ENCODE results near the gene AVL9. TPM values are rescaled to one million over a fixed set of nuclear protein-coding genes. Genes with fewer than 3 reads are reported as not detected.
A peak's percentile ranks its signal among the peaks of the same experiment; 100 is the strongest.

Gene AVL9
- total RNA-seq, 1 donor from 2014 or later: 35.2 TPM

DNA sequence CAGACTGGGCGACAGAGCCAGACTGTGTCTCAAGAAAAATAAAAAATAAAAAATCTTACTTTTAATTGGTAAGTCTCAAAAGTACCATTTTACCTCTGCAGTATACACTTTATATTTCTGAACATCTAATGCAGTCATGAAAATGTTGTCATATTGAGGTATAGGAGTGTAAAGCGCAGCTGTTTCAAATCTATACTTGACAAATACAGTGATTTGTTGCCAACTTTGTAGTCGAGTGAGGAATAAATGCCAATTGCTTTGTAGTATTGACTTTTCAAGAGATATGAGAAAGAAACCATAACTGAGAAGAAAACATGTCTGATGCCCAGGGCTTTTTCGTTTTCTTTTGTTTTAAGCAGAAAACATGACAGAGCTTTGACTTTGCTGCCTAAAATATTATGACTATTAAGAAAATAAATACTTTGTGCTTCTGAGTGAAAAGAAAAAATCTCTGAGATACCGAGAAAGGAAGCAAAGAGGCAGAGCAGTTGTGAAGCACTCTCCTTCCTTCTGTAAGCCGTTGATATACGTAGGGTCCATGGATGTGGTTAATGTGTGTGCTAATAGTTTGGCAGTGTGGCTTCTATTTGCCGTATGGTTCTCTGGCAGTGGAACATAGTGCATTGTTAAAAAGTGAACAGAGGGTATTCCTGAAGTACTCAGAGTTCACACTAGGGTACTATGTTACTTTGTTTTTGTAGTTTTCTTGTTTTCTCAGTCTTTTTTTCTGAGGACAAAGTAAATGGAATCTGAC lies 38.2 kb downstream of the AVL9 start:
- DNase-seq (ENCODE audit: low read depth in 2 of 2): no peak

DNA sequence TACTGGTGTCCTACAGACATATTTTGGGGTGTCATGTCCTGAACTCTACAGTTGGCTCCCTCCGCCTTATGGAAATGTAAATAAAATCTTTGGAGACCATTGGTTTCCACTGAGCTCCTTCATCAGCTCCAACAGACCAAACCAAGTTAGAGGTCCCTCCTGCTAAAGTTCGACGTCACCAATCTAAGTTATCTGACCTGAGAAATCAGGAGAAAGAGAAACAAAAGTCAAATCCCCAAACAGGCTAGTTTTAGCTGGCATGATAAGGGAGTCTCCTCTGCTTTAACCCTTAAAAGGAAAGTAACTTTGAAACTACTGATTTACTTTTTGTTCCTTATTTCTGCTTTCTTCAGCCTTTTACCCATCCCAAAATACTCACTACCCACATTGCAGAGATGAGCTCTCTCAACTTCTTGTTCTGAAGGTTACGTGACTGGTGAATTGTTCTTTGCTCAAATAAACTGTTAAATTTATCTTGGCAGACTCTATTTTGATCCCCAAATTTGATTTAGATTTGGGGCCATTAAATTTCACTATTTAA lies 39.9 kb downstream of the AVL9 start:
- no peak for DNase-seq (ENCODE audit: low read depth in 2 of 2)

DNA sequence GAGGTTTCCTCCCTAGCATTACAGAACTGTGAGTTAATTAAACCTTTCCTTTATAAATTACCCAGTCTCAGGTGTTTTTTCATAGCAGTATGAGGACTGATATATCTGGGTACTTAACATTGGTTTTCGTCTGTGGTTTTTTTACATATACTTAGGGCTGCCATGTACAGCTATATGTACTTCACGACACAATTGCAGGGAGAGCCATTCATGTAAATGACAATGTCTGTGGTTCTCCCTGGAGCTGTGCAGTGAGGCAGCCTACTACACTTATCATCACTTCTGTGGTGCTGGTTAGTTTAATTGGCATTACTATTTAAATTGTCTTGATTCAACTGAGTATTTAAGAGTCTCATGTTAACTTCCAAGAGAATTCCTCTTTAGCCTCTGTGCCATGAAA lies 40.7 kb downstream of the AVL9 start:
- DNase-seq (ENCODE audit: low read depth in 2 of 2): no peak

DNA sequence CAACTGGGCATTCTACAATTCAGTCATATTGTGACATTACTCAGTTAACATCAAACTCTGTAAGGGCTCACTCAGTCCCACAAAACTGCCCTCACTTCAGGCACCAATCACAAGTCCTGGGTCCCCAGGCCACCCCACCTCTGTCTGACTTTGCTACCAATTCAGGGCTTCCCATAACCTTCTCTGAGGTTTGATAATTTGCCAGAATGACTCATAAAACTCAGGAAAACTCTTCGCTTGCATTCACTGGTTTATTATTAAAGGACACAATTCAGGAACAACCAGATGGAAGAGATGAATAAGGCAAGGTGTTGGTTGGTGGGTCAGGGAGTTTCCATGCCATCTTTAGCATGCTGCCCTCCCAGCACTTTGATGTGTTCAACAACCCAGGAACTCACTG lies 41.3 kb downstream of the AVL9 start:
- DNase-seq (ENCODE audit: low read depth in 2 of 2): peak; percentile 83 to 93

DNA sequence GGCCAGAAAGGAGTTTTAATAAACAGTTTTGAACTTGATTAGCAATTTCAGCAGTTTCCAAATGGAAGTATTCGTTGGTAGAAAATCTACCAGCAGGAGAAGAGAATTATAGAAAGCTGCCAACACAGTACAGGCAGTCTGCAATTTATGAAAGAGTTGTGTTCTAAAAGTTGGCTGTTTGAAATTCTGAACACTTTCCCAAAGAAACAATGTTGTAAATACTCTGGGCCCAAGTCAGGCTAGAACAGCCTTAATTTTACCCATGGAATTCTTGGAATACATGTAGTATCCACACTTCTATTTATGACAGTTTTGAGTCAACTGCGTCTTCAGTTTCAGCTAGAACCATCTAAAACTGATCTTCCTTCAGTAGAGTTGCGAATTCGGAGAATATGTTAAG lies 42.5 kb downstream of the AVL9 start:
- no peak for DNase-seq (ENCODE audit: low read depth in 2 of 2)

DNA sequence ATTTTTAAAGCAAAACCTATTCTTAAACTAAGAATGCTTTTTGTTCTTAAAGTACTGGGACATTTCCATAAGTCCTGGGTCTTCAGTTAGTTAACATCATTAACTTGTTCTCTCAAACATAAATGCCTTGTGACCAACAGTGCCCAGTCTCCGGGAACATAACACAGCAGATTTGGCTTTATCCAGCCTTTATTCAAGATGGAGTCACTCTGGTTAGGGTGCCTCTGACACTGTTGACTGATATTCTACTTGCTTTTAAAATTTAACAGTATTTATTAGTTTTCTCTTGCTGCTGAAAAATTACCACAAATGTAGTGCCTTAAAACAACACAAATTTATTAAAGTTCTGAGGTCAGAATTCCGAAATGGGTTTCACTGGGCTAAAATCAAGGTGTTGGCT lies 44.1 kb downstream of the AVL9 start:
- no peak for DNase-seq (ENCODE audit: low read depth in 2 of 2)

DNA sequence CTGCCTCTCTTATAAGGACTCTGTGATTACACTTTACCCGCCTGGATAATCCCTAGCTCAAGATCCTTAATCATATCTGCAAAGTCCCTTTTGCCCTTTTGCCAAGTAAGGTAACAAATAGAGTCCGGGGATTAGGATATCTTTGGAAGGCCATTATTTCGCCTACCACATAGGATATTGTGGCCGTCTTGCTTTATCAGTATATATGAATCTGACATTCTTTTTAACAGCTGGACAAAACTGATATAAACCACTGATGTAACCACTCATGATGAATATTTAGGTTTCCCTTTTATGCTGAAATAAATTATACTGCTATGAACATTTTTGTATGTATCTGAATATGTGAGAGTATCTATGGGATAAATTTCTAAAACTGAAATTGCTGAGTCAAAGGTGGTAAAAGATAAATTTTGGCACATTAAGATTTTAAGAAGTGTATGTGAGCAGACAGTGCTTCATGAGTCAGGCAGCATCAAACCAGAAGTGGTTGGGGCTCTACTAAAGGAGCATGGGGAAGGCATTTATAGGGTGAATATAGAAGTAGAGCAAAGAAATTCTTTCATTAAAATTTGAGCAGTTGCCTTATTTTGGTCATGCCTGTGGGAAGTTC lies 44.7 kb downstream of the AVL9 start:
- no peak for DNase-seq (ENCODE audit: low read depth in 2 of 2)

DNA sequence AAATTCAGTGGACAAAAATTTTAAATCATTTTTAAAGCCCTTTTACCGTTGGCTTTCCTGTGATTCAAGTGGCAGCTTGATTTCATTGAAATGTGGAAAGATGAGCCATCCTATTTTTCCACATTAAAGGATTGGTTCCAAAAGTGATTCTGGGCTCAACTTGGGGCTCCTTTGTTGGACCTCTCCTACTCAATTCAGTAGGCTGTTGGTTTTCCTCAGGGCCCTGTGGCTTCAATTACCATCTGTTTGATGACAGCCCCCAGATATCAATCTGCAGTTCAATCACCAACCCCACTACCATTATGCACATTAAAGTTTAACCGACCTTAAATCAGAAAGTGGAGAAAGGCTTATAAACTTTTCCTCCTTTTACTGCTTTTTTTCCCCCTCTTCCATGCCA lies 47.3 kb downstream of the AVL9 start:
- no peak for DNase-seq (ENCODE audit: low read depth in 2 of 2)

DNA sequence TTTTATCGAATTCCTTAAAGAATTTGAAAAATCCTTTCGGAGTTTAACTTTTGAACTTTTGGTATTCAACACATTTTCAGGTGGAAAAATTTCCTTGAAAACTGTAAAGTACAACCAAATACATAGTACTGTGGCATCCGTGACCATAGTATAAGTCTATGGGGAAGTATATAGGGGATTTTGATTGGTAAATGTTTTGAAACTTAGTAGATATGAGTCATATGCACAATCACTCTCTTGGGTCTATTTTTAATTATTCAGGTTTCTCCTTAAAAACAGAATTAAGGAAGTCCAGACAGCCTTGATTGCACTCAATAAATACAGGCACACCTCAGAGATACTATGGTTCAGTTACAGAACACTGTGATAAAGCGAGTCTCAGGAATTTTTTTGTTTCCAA lies 64.2 kb downstream of the AVL9 start:
- DNase-seq (ENCODE audit: low read depth in 2 of 2): no peak

DNA sequence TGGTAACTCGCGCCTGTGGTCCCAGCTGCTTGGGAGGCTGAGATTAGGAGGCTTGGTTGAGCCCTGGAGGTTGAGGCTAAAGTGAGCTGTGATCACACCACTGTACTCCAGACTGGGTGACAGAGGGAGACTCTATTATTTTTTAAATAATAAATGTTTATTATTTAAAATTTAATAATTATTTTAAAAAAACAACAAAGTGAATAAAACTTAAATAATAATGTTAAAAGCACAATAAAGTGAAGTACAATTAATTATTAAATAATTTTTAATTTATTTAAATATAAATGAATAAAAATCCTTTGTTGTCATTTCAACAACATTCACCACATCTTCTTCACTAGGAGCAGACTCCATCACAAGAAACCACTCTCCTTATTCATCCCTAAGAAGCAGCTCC lies 64.8 kb downstream of the AVL9 start:
- DNase-seq (ENCODE audit: low read depth in 2 of 2): no peak

DNA sequence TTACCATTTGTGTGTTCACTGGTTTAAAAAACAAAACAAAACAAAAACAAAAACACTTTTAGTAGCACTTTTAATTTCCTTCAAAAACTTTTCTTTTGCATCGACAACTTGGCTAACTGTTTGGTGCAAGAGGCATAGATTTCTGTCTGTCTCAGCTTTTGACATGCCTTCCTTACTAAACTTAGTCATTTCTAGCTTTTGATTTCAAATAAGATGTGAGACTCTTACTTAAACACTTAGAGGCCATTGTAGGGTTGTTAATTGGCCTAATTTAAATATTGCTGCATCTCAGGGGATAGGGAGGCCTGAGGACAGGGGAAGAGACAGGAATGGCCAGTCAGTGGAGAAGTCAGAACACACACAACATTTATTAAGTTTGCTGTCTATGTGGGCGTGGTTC lies 66.3 kb downstream of the AVL9 start:
- no peak for DNase-seq (ENCODE audit: low read depth in 2 of 2)

DNA sequence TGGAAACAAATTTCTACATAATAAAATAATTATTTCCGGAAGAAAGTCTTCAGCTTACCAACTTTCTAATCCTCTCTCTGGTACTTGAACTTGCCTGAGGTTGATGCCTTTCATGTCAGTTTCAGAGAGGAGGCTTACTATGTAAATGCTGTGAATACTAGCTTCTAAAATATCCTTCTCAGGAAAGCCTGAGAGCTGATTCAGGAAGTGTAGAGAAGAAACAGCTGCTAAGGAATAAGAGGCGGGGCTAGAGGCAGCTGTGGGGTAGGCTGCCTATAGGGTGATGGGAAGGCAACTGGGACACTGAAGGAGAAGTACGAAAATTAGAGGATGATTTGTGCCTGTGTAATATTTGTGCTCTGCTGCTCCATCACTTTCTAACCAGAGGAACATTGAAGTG lies 69.3 kb downstream of the AVL9 start:
- peak in 1 of 2 donors; percentile 29 for DNase-seq (ENCODE audit: low read depth in 2 of 2)

DNA sequence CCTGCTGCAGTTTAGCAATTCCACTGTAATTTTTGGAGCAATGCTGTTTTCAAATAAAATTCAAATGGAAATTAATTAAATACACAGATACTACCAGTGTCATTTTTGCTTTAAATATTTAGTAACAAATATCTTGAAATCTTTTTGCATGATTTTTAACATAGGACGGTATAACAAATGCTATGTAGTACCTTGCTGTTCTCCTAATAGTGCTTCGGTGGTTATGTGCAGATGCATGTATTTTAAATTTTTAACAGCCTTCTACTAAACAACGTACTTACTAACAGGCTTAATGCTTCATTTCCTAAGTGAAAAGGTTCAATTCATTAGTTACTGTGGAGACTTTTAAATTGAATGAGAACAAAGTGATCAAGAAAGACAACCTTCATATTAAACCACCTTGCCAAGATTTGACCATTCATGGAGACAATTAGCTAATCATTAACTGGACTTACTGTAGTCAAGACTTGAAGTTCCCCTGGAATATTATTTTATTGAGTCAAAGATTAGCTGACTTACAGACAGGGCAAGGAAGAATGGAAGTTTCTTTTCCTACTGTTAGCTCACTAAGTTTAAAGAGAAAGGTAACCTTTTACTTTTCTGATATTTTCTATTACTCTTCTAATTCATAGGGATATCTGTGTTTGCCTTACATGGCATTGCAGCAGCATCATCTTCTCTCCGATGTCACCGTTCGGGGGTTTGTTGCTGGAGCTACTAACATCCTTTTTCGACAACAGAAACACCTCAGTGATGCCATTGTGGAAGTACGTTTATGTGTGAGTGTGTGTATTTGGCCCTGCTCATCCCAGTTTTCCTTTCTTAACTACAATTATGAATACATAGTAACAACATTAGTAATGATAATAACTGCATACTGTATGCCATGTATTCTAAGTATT lies 74.3 kb downstream of the AVL9 start:
- DNase-seq (ENCODE audit: low read depth in 2 of 2): no peak

DNA sequence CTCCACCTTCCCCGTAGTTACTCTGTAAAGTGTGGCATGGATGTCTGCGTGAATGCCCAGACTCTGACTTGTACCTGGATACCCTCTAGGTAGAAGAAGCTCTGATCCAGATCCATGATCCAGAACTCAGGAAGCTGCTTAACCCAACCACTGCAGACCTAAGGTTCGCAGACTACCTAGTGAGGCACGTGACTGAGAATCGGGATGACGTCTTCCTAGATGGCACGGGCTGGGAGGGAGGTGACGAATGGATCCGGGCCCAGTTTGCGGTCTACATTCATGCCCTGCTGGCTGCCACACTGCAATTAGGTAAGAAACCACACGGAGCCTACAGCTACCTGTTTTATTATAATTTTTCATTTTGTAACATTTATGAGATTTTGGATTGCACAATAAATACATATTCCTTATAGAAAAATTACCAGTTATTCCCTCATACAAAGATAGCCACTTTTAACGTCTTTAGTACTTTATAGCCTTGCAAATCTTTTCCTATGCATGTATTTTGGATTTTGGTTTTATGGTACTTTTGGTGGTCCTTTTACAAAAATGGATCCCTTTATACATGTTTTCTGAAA lies 77.9 kb downstream of the AVL9 start:
- no peak for DNase-seq (ENCODE audit: low read depth in 2 of 2)

DNA sequence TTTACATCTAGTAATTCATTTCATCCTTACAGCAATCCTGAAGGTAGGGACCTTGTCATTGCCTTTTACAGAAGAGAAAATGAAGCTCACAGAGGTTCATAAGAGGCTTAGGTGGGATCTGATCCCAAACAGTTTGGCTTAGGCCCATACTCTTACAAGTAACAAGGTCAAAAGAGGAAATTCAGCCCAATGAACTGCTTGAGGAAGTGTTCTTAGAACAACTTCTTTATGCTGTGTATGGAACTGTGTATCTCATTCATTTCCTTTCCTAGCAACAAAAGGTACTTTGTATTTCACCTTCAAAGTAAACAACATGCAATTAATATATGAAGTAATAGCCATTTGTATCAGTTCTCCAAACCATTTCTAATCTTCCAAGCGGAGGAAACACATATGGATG lies 79.3 kb downstream of the AVL9 start:
- no peak for DNase-seq (ENCODE audit: low read depth in 2 of 2)

DNA sequence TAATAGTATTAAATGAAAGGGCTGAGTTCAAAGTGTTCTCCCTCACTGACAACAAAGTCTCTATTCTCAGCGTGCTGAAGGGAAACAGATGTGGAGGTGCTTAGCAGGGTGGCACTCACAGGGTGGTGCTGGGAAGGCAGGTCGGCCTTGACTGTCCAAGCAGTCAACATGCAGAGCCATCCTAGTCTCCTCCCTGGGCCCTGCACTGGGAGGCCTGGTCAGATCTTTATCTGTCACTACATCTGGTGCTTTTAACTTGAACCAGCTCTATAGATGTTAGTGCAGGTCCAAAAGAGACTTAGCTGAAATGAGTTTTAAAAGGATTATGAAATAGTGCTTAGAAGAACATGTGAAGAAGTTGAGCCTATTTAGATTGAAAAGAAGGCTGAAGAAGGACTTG lies 82.1 kb downstream of the AVL9 start:
- no peak for DNase-seq (ENCODE audit: low read depth in 2 of 2)

DNA sequence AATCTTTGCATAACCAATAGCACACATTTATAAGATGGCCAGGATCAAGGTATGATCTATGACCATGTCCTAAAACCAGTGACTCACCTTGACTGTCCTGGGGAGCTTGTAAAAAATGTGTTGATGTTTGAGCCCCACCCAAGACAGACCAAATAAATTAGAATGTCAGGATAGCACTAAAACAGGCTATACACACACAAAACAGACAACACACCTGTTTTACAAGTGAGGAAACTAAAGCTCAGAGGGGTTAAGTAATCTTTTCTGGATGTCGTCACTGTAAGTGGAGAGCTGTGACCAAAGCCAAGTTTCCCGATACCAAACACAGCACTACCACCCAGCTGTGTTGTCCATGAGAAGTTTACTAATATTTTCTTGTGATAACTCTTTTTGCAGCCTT lies 84.5 kb downstream of the AVL9 start:
- DNase-seq (ENCODE audit: low read depth in 2 of 2): no peak

DNA sequence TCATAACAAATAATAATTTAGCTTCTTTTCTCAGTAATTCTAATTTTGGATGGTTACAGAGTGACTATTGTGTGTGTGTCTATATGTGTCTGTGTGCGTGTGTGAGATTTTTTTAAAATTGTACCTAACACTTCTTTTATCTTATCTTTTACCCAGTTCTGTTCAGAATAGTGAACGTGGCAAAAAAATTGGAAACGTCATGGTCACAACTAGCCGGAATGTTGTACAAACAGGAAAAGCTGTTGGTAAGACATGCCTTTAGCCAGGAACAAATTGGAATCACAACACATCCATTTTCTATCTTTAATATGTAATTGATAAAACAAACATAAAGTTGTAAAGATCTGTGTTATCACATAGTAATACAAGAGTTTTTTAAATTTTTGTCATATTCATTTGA lies 85.4 kb downstream of the AVL9 start:
- peak in 1 of 2 donors; percentile 68 for DNase-seq (ENCODE audit: low read depth in 2 of 2)

DNA sequence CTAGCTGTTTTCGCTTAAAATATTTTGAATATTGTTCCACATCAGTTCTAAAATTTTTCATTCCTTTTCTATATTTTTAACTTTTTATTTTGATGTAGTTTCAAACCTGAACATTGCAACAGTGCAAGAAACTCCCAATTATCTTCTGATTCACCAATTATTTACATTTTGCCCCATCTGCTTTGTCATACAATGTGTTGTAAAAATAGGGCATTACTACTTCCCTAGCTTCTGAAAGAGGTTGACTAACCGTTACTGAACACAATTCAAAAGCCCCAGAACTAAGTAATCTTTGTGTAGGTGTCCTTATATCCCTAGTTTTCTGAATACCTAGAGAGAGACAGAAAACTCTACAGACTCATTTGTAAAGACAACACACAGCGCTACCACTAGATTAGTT lies 86.7 kb downstream of the AVL9 start:
- no peak for DNase-seq (ENCODE audit: low read depth in 2 of 2)

DNA sequence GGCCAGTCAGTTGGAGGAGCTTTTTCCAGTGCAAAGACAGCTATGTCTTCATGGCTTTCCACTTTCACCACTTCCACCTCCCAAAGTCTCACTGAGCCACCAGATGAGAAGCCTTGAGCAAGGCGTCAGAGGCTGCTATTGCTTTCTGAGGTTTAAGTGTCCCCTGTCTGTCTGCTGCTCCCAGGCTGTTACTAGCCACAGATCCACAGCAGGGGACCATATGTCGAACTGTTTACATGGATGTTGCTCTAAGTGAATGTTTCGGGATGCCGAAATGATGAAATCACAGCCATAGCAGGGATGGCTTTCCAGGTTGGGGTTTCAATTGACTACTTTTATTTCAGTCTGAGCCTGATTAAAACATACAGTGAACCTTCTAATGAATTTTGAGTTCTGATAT lies 88.5 kb downstream of the AVL9 start:
- DNase-seq (ENCODE audit: low read depth in 2 of 2): no peak

DNA sequence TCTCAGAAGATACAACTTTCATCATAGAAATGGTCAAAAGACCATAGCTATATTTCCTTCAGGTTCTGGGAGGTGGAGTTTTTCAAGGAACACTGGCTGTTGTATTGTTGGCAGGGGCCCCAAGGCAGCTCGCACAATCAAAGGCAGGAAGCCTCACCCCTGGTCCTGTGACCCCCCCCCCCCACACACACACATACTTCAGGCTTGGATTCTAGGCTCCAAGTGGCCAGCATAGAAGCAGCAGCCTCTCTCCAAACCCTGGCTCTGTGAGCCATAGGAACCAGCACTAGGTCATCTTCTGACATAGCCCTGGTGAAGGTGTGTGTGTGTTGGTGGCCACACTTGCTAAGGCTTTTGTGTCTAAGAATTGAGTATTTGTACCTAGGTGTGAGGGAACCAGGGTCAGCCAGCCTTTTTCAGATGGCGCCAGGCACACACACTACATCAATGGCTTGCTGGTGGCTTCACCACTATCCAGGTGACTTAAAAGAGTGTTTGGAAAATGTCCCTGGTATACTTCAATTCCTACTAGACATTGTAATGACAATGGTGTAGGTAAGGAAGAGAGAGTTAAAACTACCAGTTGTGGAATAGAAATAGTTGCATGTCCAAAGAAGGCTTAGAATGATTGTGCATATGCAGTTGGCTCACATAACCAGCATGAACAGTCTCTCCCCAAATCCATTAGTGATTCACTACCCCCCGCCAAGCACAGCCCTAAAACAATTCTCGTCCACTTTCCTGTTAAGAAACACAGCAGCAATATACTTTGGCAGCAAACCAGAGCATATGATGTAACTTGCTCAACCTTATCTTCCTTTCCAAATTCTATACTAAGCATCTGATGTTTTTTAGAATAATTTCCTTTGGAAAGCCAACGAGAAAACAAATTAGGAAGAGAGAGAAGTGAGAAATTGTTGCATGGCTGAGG lies 91.3 kb downstream of the AVL9 start:
- peak; percentile 83 to 89 for DNase-seq (ENCODE audit: low read depth in 2 of 2)

Measured in dermis microvascular lymphatic vessel endothelial cell (primary cell).